ENCODE results near the gene ANKRD55. TPM values are rescaled to one million over a fixed set of nuclear protein-coding genes. Genes with fewer than 3 reads are reported as not detected.
"Not testable (repeated sequence)": the region's sequence is repeated elsewhere in the genome, so short reads cannot be mapped to it uniquely, and the experiment has no call there.

The ANKRD55 gene
- total RNA-seq, 2 donors from 2014 or later, result not detected

DNA sequence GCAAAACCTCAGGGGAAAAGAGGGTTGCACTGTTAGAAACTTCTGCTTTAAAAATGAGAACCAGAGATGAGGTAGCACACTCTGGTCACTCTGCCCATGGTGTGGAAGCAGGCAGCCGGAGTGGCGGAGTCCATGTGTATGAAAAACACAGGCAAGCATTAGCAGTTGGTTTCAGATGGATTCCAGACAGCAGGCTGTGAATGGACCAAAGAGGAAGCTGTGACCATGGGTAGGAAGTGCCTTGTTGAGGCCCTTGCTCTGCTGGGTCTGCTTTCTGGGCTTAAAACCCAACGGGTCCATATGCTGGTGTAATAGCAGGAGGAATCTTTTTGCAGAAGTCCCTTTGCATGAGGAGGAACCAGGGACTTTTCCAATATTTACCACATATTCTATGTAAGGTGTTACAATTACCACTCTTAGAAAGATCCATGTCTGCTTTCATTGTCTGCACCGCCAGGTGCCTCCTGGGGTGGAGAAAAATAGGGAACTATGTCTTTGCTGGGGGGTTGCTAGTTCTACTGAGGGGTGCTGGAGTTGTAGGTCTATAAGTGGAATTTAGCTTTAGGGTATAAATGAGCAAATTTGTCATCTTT is 77.0 kb downstream of the ANKRD55 start:
- ATAC-seq (ENCODE audit: insufficient number of reproducible peaks, low FRiP score, low read depth) (no peak), DNase-seq (ENCODE audit: low spot score) (no peak)
- H3K36me3 ChIP-seq, result no peaks in the 10 kb centered on the region
- H3K9me3 ChIP-seq, result no peaks in the 10 kb centered on the region
- TF ChIP-seq, protein P1, sequence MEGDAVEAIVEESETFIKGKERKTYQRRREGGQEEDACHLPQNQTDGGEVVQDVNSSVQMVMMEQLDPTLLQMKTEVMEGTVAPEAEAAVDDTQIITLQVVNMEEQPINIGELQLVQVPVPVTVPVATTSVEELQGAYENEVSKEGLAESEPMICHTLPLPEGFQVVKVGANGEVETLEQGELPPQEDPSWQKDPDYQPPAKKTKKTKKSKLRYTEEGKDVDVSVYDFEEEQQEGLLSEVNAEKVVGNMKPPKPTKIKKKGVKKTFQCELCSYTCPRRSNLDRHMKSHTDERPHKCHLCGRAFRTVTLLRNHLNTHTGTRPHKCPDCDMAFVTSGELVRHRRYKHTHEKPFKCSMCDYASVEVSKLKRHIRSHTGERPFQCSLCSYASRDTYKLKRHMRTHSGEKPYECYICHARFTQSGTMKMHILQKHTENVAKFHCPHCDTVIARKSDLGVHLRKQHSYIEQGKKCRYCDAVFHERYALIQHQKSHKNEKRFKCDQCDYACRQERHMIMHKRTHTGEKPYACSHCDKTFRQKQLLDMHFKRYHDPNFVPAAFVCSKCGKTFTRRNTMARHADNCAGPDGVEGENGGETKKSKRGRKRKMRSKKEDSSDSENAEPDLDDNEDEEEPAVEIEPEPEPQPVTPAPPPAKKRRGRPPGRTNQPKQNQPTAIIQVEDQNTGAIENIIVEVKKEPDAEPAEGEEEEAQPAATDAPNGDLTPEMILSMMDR (IDR thresholded peaks at IDR 0.05), result no peak
- H3K4me1 ChIP-seq (ENCODE audit: control insufficient read depth in 1 of 2, low read depth in 2 of 2), result peaks cover 3 to 4% of the 10 kb centered on the region in 2 donors
- no peaks in the 10 kb centered on the region for H3K27me3 ChIP-seq (replicated peaks; ENCODE audit: insufficient read depth)
- H3K27ac ChIP-seq, result no peak overlapping the region
- no peak overlapping the region for H3K4me3 ChIP-seq

GRCh38 chr5:56154732-56155484 is 78.2 kb downstream of the ANKRD55 start:
- Histone ChIP-seq H3K4me3 (no peak overlapping the region), H3K27ac (no peak overlapping the region), H3K27me3 (replicated peaks; ENCODE audit: insufficient read depth) (no peaks in the 10 kb centered on the region), H3K9me3 (no peaks in the 10 kb centered on the region), H3K4me1 (ENCODE audit: control insufficient read depth in 1 of 2, low read depth in 2 of 2) (peaks cover 3 to 4% of the 10 kb centered on the region in 2 donors), H3K36me3 (no peaks in the 10 kb centered on the region)
- TF ChIP-seq, protein P1 (IDR thresholded peaks at IDR 0.05), result no peak
- ATAC-seq (ENCODE audit: insufficient number of reproducible peaks, low FRiP score, low read depth), result peak; percentile 10
- DNase-seq (ENCODE audit: low spot score), result no peak

- TF ChIP-seq, protein P1 (IDR thresholded peaks at IDR 0.05), result no peak
- Histone ChIP-seq H3K27ac (no peak overlapping the region), H3K9me3 (no peaks in the 10 kb centered on the region), H3K4me1 (ENCODE audit: control insufficient read depth in 1 of 2, low read depth in 2 of 2) (peaks cover 3 to 4% of the 10 kb centered on the region in 2 donors), H3K4me3 (no peak overlapping the region), H3K36me3 (no peaks in the 10 kb centered on the region), H3K27me3 (replicated peaks; ENCODE audit: insufficient read depth) (no peaks in the 10 kb centered on the region)
- ATAC-seq (ENCODE audit: insufficient number of reproducible peaks, low FRiP score, low read depth) (no peak), DNase-seq (ENCODE audit: low spot score) (no peak)
Measured at GRCh38 chr5:56152437-56152836, 80.7 kb downstream of the ANKRD55 start.

DNA sequence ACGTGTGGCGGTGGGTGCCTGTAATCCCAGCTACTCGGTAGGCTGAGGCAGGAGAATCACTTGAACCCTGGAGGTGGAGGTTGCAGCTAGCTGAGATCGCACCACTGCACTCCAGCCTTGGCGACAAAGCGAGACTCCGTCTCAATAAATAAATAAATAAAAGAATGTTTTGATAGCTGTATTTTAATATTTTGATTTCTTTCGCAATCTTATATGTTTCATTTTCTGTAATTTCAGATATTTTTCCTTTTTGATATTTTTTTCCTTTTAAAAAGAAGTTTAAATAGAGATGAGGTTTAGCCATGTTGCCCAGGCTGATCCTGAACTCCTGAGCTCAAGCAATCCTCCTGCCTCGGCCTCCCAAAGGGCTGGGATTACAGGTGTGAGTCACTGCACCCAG is 82.4 kb downstream of the ANKRD55 start:
- not testable (repeated sequence) for DNase-seq (ENCODE audit: low spot score); H3K4me3 ChIP-seq; ATAC-seq (ENCODE audit: insufficient number of reproducible peaks, low FRiP score, low read depth)

GRCh38 chr5:56148453-56148971 is 84.6 kb downstream of the ANKRD55 start:
- no peaks in the 10 kb centered on the region for H3K36me3 ChIP-seq
- DNase-seq (ENCODE audit: low spot score) (no peak), ATAC-seq (ENCODE audit: insufficient number of reproducible peaks, low FRiP score, low read depth) (no peak)
- H3K4me1 ChIP-seq (ENCODE audit: control insufficient read depth in 1 of 2, low read depth in 2 of 2), result peaks cover 0 to 4% of the 10 kb centered on the region in 2 donors
- TF ChIP-seq, protein P1 (IDR thresholded peaks at IDR 0.05), result no peak
- no peaks in the 10 kb centered on the region for H3K9me3 ChIP-seq
- no peak overlapping the region for H3K27ac ChIP-seq
- no peak overlapping the region for H3K4me3 ChIP-seq
- no peaks in the 10 kb centered on the region for H3K27me3 ChIP-seq (replicated peaks; ENCODE audit: insufficient read depth)

More for the DNA sequence above, 82.4 kb downstream of the ANKRD55 start:
- not testable (repeated sequence) for H3K9me3 ChIP-seq; H3K4me1 ChIP-seq (ENCODE audit: control insufficient read depth in 1 of 2, low read depth in 2 of 2); H3K36me3 ChIP-seq; H3K27ac ChIP-seq; H3K27me3 ChIP-seq (replicated peaks; ENCODE audit: insufficient read depth)

Measured in thoracic aorta (tissue), 2 donors.